AG08396 (cell line): Measurements from ENCODE around the gene TNNI3K.

Source experiments
- DNase-seq: peaks from one replicate; pipeline ENCODE4 v3.0.0; 2012; ENCODE audit warnings: low spot score, mixed read lengths

Gene TNNI3K

GRCh38 chr1:74502432-74502831, 267.2 kb downstream of the TNNI3K start:
- DNase-seq: peak; percentile 6

GRCh38 chr1:74502858-74503257, 267.7 kb downstream of the TNNI3K start:
- no peak for DNase-seq

GRCh38 chr1:74504125-74504932, 269.1 kb downstream of the TNNI3K start:
- peak; percentile 35 for DNase-seq

- no peak for DNase-seq
These were observed 269.8 kb downstream of the TNNI3K start for GRCh38 chr1:74504933-74505512.

- DNase-seq: no peak
These were observed 270.9 kb downstream of the TNNI3K start for GRCh38 chr1:74505928-74506710.

- no peak for DNase-seq
These were observed 273.3 kb downstream of the TNNI3K start for GRCh38 chr1:74508449-74508848.

- DNase-seq: no peak
These were observed 277.2 kb downstream of the TNNI3K start, which contains the start of gene LRRC53 for GRCh38 chr1:74512170-74512915. Gene LRRC53, minus strand, starts transcription at chr1:74512611. Its CDS starts 29,262 bp downstream, at chr1:74483349.

GRCh38 chr1:74513411-74514300, 278.5 kb downstream of the TNNI3K start:
- no peak for DNase-seq

- no peak for DNase-seq
These were observed 282.4 kb downstream of the TNNI3K start for GRCh38 chr1:74517599-74518051.

GRCh38 chr1:74522148-74522547, 287.0 kb downstream of the TNNI3K start:
- no peak for DNase-seq

- DNase-seq: no peak
These were observed 288.8 kb downstream of the TNNI3K start for GRCh38 chr1:74523873-74524480.

- DNase-seq: no peak
These were observed 291.5 kb downstream of the TNNI3K start for GRCh38 chr1:74526708-74527107.

- DNase-seq: no peak
These were observed 292.9 kb downstream of the TNNI3K start for GRCh38 chr1:74528123-74528522.

GRCh38 chr1:74530892-74531291, 295.7 kb downstream of the TNNI3K start:
- no peak for DNase-seq

- DNase-seq: no peak
These were observed 296.6 kb downstream of the TNNI3K start for GRCh38 chr1:74531796-74532195.

- peak; percentile 5 for DNase-seq
These were observed 299.1 kb downstream of the TNNI3K start for GRCh38 chr1:74534241-74534640.

GRCh38 chr1:74545821-74546220, 310.6 kb downstream of the TNNI3K start:
- no peak for DNase-seq

- no peak for DNase-seq
These were observed 314.0 kb downstream of the TNNI3K start for GRCh38 chr1:74548961-74549750.

- no peak for DNase-seq
These were observed 314.7 kb downstream of the TNNI3K start for GRCh38 chr1:74549932-74550331.
